NCI-H1092 (cell line): ENCODE measurements around the gene ZDBF2.
A peak's percentile ranks its signal among the peaks of the same experiment; 100 is the strongest.
"Not testable (repeated sequence)": the region's sequence is repeated elsewhere in the genome, so short reads cannot be mapped to it uniquely, and the experiment has no call there.

Source experiments
- DNase-seq: peaks from one replicate; lab custom pipeline; 2025; lab: John Stamatoyannopoulos, UW

ZDBF2 gene

GRCh38 chr2:206274434-206275311 lies at the start of gene ZDBF2:
Gene ZDBF2 (plus strand): TSS chr2:206274663. CDS start chr2:206281850, 7,187 bp downstream.
- peak; percentile 41 for DNase-seq

GRCh38 chr2:206225435-206226232 lies 48.8 kb upstream of the ZDBF2 start:
- DNase-seq: no peak

DNA sequence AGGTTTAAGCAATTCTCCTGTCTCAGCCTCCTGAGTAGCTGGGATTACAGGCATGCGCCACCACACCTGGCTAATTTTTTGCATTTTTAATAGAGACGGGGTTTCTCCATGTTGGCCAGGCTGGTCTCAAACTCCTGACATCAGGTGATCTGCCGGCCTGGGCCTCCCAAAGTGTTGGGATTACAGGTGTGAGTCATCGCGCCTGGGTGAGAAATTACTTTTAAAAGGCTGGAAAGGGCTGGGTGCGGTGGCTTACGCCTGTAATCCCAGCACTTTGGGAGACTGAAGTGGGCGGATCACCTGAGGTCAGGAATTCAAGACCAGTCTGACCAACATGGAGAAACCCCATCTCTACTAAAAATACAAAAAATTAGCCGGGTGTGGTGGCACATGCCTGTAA lies 45.8 kb upstream of the ZDBF2 start:
- not testable (repeated sequence) for DNase-seq

- no peak for DNase-seq
Measured at GRCh38 chr2:206229642-206230041, 44.8 kb upstream of the ZDBF2 start.

- DNase-seq: no peak
Measured at GRCh38 chr2:206230060-206230762, 44.3 kb upstream of the ZDBF2 start.

GRCh38 chr2:206231669-206232286 lies 42.7 kb upstream of the ZDBF2 start:
- DNase-seq: no peak

- no peak for DNase-seq
Measured at GRCh38 chr2:206232287-206233035, 42.0 kb upstream of the ZDBF2 start.

GRCh38 chr2:206239157-206239556 lies 35.3 kb upstream of the ZDBF2 start:
- DNase-seq: no peak

DNA sequence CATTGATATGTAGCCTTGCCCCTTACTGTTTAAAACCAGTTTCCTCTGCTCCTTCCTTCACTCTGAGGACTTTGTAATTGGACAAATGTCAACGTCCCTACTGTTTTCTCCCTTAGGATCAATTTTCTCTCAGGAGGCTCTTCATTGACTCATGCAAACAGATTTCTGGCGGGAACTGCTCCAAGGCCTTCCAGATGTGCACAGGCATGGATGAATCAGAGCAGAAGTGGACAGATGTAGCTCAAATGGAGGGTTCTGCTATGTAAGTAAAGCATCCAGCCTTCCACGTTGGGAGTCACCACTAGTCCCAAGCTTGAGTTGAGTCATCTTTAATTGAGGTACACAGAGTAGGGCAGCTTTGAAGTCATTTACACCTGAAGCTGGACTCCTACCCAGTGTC lies 34.1 kb upstream of the ZDBF2 start:
- no peak for DNase-seq

GRCh38 chr2:206241736-206242135 lies 32.7 kb upstream of the ZDBF2 start:
- no peak for DNase-seq

GRCh38 chr2:206245265-206245672 lies 29.2 kb upstream of the ZDBF2 start:
- no peak for DNase-seq

- no peak for DNase-seq
Measured at GRCh38 chr2:206250041-206250897, 24.2 kb upstream of the ZDBF2 start.

DNA sequence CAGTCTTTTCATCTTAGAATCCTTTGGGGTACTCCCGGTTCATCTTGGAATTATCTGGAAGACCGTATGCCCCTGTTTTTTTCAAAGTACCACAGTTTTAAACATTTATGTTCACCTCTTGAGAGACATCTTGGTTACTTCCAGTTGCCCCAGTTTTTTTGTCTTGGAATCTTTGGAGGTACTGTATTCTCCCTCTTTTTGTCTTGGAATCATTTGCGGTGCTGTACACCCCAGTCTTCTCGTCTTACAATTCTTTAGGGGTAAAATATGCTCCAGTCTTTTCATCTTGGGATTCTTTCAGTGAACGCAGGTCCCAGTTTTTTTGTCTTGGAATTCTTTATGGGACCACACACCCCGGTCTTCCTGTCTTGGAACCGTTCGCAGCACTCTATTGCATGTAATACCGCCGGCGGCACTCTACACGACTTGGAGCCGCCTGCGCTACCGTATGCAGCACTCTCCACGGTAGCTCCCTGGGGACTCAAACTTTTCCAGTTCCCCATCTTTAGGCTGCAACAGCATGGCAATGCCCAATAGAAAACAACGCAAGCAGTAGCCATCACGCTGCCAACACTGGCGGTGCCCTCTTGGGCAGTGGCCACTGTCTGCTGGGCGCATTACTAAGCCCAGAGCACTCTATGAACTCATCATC lies 21.2 kb upstream of the ZDBF2 start:
- no peak for DNase-seq

DNA sequence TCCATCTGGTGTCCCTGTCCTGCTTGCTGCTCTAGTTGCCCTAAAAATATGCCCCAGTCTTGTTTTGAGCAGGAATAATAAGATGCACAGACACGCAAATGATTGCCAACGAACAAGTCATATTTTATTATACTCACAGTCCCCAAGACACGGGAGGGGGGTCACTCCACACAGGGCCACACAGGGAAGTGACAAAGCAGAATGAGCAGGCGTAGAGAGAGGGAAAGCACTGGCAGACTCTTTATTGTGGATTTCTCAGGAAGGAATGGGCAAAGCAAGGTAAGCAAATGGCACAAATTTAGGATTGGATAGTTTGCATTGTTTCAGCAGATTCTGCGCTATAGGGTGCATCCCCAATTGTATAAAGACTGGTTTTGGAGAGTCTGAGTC lies 20.7 kb upstream of the ZDBF2 start:
- no peak for DNase-seq

- DNase-seq: no peak
Measured at GRCh38 chr2:206255003-206255402, 19.5 kb upstream of the ZDBF2 start.

DNA sequence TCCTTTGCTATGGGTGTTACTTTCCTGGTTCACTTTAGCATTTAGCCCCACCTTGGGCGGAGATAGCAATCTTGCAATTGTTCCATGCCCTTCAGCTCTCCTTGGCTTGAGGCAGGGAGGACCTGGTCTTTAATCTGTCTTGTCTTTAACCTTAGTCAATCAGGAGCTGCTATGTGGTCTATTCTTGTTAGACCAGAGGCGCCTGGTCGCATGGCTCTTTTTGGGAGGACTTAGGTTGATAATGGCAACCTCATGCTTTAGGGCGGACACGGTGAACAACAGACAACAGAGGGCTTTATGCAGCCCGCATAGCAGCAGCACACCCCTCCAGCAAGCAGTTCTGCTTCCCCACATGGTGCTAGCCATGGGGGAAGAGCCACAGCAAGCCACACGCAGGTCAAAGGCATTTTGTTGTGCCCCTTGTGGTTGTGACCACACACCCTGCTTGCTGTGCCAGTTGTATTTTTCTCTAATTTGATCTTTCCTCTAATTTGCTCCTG lies 17.7 kb upstream of the ZDBF2 start:
- DNase-seq: no peak

- DNase-seq: no peak
Measured at GRCh38 chr2:206257350-206257749, 17.1 kb upstream of the ZDBF2 start.

- DNase-seq: no peak
Measured at GRCh38 chr2:206257861-206258260, 16.6 kb upstream of the ZDBF2 start.

GRCh38 chr2:206258615-206259014 lies 15.8 kb upstream of the ZDBF2 start:
- DNase-seq: not testable (repeated sequence)
